HPDE6-E6E7 (cell line): Measurements from ENCODE around the gene RFC2.
"Not testable (repeated sequence)": the region's sequence is repeated elsewhere in the genome, so short reads cannot be mapped to it uniquely, and the experiment has no call there.

Experiments
- DNase-seq: peaks from one replicate; pipeline ENCODE4 v3.0.0; 2011; ENCODE audit warnings: missing footprints; ENCODE audit errors: extremely low spot score

Gene RFC2

DNA sequence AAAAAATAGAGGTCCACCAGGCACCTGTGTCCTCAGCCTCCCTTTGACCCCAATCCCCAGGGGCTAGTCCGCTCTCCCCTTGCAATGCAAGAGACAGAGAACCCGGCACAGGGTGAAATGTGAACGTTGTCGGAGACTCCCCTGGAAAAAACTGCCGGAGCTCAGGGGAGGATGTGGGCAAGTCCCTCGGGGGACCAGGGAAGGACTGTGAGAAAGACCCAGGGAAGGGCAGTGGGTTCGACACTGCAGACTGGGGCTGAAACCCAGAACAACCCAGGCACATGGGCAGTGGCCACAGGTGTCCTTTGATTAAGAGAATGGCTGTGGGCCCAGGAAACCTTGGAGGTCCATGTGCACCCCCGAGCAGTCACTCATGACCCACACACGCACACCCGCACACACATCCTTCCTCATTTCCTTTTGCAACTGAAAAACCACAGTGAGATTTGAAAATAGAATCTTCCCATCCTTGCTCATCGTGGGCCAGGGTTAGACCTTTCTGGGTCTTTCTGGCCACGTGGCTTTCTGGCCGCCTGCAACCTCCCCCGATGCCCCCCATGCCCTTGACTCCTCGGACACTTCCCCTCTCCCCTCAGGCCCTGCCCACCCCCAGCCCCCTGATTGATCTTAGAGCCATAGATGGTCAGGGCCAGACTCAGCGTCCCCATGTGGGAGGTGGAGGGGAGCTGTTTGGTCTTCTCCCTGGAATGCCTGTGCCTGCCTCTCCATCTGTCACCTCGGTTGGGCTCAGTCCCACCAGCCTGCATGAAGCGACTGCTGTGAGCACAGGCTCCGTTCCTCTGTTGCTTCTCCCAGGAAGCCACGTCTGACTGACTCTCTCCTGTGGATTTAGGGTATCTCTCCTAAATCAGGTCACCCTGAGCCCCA lies 36.5 kb downstream of the RFC2 start:
- DNase-seq, result no peak

DNA sequence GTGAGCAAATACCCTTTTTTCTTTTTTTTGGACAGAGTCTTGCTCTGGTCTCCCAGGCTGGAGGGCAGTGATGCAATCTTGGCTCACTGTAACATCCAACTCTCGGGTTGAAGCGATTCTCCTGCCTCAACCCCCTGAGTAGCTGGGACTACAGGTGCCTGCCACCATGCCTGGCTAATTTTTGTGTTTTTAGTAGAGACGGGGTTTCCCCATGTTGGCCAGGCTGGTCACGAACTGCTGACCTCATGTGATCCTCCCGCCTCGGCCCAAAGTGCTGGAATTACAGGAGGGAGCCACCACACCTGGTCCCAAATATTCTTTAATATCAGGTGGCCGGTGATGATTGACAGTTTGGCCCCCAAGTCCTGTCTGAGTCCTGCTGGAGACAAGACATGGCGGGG lies 37.8 kb downstream of the RFC2 start:
- DNase-seq, result no peak

DNA sequence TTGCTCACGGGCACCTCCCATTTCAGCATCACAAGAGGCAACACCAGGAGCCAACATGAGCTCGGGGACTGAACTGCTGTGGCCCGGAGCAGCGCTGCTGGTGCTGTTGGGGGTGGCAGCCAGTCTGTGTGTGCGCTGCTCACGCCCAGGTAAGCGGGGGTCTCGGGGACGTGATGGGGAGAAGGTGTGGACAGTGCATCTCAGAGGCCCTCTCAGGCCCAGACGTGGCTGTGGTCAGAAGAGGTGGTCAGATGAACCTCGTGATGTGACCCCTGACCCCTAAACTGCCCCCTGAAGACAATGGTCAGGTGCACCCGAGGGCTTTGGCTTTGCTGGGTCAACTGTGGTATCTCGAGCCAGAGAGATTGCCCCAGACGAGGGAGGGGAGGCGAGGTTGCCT lies 38.3 kb downstream of the RFC2 start:
- no peak for DNase-seq

DNA sequence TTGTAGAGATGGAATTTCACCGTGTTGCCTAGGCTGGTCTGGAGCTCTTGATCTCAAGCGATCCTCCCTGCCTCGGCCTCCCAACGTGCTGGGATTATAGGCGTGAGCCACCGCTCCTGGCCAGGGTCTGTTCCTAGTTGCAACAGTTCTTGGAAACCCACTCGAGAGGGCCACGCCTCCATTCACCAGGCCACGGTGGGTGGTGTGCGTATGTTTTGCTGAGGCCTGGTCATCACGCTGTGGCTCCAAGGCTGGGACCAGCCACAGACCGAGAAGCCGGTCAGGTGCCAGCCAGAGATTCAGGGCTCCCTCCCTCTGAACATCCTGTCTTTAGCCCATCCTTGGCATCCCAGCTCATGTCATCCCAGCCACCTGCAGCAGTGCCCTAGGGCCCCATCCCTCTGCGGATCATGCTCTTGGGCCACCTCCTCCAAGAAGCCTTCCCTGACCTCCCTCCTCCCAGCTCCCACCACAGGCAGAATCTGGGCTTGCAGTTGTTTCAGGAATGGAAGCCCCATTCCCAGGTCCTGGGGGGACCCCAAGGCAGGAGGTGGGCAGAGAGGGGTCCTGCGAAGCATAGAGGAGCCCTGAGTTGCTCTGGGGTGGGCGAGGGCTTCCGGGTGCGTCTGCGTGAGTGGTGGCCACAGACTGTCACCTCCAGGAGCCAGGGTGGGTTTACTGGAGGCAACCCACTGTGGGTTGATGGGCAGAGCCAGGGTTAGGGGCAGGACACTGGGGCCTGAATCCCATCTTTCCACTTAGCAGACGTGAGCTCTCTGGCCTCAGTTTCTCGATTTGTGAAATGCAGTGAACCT lies 39.2 kb downstream of the RFC2 start:
- no peak for DNase-seq

DNA sequence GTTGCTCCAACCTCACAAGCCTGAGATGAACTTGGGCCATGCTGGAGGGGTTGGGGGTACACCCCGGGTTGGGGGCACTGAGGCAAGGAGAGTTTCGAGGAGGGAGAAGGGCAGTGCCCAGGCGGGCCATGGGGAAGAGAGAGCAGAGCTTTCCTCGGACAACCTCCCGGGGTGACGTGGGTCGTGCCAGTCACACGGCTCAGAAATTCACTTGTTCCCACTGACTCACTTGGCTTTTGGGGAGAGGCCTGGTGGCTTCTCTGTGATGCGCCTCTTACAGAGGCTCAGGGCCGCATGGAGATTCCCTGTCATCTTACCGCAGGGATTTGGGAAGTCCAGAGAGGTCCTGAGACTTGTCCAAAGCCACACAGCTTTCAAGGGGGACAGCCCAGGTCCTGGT lies 41.5 kb downstream of the RFC2 start:
- no peak for DNase-seq

DNA sequence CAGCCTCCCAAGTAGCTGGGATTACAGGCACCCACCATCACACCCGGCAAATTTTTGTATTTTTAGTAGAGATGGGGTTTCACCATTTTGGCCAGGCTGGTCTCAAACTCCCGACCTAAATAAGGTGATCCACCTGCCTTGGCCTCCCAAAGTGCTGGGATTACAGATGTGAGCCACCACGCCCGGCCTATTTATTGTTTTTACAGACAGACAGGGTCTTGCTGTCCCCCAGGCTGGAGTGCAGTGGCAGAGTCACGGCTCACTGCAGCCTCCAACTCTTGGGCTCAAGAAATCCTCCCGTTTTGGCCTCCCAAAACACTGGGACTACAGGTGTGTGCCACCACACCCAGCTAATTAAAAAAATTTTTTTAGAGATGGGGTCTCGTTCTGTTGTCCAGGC lies 46.0 kb downstream of the RFC2 start:
- not testable (repeated sequence) for DNase-seq

DNA sequence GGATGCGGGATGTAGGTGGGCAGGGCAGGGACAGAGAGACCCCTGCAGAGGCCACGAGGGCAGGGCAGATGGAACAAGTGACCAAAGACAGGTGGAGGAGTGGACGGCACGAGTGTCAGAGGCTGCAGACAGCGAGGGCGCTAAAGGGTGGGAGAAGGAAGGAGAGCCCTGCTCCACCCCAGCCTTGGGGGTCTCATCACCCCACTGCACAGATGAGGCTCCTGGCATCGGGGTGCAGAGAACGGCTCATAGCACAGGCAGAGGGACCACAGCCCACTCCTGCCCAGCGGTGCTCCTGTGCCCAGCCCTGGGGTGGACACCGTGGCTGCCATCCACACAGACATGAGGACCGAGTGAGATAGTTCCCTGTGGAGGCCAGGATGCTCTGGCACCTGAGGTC lies 46.6 kb downstream of the RFC2 start:
- no peak for DNase-seq

DNA sequence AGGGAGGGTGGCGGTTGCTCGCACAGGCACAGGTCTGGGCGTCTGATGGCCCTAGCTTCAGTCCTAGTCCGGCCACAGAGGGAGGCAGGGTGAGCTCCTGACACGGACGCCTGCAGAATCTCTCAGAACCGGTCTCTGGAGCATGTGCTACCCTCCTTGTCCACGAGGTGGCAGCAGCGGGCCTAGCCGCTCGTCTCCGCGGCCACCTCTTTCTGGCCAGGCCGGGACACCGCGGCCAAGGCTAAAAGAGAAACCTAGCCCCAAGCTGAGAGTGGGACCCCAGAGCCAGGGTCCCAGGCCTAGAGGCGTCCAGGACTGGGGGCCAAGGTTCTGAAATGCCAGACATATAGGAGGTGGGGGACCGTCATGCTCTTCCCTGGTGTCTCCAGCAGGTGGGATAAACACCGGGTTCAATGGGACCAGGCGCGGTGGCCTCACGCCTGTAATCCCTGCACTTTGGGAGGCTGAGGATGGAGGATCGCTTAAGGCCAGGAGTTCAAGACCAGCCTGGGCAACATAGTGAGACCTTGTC lies 47.5 kb downstream of the RFC2 start:
- DNase-seq, result peak; percentile 47

DNA sequence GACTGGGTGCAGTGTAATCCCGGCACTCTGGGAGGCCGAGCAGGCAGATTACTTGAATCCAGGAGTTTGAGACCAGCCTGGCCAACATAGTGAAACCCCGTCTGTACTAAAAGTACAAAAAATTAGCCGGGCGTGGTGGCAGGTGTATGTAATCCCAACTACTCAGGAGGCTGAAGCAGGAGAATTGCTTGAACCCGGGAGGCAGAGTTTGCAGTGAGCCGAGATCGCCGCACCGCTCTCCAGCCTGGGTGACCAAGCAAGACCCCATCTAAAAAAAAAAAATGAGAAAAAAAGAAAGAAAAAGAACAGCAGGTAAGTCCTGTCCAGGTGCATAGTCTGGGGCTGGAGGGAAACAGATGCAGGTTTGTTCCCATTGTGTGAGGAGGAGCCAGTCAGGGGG lies 48.1 kb downstream of the RFC2 start:
- DNase-seq, result not testable (repeated sequence)

DNA sequence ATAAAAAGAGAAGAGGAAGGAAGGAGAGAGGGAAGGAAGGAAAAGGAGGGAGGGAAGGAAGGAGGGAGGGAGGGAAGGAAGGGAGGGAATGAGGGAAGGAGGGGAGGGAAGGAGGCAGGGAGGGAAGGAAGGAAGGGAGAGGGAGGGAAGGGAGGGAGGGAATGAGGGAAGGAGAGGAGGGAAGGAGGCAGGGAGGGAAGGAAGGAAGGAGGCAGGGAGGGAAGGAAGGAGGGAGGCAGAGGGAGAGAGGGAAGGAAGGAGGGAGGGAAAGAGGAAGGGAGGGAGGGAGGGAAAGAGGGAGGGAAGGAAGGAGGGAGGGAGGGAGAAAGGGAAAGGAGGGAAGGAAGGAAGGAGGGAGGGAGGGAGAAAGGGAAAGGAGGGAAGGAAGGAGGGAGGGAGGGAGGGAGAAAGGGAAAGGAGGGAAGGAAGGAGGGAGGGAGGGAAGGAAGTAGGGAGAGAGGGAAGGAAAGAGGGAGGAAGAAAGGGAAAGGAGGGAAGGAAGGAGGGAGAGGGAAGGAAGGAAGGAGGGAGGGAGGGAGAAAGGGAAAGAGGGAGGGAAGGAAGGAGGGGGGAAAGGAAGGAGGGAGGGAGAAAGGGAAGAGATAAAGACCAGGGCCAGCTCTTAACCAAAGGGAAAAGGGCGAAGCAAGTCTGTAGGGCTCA lies 50.1 kb downstream of the RFC2 start:
- no peak for DNase-seq

DNA sequence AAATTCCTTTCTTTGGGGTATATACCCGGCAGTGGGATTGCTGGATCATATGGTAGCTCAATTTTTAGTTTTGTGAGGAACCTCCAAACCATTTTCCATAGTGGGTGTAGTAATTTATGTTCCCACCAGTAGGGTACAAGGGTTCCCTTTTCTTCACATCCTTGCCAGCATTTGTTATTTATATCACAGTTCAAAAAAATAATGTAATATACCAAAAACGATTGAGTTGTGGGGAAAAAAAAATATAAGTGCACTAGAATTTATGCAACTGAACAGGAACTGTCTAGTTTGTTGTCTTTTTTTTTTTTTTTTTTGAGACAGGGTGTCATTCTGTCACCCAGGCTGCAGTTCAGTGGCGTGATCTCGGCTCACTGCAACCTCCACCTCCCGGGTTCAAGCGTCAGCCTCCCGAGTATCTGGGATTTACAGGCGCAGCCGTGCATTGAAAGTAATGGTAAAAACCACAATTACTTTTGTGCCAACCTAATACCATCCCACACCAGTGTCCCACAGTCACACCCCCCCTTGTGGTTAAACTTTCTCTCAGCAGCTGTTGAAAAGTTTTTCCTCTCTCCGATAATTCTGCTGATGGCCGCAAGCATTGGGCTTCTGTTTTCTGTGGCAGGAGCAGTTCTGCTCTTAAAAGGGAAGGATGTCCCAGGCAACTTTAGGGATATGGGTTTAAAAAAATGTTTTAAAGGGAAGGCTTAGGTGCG lies 51.2 kb downstream of the RFC2 start:
- DNase-seq, result peak; percentile 57

DNA sequence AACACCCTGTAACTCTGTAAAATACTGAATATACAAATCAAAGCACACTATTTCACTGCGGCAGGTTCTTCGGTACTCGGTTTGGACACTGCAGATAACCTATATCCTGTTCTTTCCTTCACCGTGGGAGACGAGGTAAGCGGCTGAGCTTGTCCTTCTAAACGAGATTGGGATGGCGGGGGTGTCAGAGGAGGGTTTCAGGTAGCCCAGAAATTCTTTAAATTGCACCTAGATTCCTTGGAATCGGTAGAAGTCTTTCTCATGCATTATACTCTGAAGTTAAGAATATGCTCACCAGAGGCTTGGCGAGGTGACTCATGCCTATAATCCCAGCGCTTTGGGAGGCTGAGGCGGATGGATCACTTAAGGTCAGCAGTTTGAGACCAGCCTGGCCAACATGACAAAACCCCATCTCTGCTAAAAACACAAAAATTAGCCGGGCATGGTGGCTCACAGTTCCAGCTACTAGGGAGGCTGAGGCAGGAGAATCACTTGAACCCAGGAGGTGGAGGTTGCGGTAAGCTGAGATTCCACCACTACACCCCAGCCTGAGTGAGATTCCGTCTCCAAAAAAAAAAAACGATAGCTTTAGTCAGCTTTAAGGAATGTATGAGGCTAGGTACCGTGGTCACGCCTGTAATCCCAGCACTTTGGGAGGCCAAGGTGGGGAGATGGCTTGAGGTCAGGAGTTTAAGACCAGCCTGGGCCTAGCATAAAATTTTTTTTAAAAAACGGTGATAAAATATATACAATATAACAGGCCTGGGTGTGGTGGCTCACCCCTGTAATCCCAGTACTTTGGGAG lies 54.4 kb downstream of the RFC2 start:
- DNase-seq, result no peak

DNA sequence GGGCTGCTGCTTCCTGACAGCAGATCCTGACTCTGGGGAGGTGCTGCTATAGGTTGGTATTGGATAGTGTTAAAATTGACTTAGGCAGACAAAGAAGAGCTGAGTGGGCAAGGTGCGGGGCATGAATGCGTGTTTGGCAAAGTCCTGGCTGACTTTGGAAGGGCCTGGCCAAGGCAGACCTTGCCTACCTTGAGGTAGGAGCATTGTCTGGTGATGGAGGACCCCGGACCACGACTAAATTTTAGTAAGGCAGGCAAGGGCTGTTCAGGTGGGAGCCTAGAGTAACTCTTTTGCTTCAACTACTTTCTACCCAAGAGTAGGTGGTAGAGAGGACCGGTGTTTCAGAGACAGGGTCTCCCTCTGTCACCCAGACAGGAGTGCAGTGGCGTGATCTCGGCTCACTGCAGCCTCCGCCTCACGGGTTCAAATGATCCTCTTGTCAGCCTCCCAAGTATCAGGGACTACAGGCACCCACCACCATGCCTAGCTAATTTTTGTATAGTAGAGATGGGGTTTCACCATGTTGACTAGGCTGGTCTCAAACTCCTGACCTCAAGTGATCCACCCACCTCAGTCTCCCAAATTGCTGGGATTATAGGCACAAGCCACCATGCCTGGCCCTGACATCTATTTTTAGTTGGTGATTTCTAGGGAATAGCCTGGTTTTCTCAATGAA lies 56.6 kb downstream of the RFC2 start:
- no peak for DNase-seq

DNA sequence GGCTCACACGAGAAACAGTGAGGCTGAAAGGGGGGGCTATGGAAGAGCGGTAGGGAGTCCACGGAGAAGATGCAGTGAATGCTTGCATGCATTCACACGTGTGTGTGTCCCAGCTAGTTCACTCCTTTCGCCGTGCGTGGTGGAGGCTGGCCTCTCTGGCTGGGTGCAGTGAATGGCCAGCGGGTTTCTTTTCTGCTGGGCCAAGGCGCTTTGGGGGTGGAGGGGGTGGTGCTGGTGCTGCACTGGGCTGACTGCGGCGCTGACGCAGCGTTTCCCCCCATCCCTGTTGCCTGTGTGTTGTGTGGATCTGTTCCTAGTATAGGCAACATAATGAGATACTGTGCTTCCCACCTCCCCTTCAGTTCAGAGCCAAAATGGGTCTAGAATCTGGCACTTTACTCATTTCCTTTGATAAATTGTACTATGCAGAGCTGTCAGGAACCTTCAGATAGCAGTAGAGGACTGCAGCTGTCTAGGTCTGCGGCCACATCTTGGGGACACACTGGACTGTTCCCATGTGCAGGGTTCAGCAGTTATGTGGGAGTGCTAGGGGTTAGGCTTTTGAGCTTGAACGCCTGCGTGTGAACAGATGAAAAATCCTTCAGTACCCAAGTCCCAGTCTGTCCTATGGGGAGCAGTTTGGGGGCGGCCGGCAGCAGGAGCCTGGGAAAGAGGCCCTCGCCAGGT lies 58.1 kb downstream of the RFC2 start:
- not testable (repeated sequence) for DNase-seq

DNA sequence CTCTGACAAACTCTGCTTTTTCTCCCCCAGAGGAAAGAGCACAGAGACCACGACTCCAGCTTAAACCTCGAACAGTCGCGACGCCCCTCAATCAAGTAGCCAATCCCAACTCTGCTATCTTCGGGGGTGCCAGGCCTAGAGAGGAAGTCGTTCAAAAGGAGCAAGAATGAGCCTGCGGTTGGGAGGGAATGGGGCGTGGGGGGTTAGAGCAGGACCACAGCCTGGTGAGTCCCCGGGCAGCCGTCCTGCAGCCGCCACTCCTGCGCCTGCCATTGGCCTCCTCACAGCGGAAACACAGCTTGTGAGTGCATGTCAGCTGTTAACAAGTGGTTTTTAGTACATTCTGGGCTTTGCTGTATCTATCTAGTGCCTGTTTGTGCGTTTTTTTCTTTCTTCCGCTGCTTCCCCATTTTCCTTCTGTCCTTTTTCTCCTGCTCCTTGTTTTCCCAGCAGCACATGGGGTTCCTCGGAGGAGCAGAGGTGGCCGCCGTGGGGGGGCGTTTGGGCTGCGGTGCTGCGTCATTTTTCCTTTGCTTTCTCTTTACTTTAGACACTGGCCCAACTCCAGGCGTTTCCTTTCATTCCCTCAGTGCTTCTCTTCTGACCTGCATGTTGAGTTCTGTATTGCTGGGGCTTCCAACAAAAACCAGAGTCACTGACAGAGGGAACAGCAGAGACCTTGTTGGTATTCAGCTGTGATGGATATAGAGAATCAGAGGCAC lies 58.9 kb downstream of the RFC2 start:
- DNase-seq, result not testable (repeated sequence)

DNA sequence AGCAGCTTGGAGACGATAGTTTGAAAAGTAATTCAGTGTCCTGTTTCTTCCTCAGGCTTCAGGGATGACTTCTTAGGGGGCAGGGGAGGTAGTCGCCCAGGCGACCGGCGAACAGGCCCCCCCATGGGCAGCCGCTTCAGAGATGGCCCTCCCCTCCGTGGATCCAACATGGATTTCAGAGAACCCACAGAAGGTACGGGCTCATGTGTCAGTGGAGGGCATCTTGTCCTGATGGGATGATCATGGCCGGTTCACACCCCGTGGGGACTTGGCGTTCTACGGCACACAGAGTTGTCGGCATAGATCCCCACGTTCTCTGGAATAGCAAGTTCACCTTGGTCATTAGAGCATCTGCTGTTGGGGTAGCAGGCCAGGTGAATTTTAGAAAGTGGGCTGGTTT lies 59.5 kb downstream of the RFC2 start:
- no peak for DNase-seq

DNA sequence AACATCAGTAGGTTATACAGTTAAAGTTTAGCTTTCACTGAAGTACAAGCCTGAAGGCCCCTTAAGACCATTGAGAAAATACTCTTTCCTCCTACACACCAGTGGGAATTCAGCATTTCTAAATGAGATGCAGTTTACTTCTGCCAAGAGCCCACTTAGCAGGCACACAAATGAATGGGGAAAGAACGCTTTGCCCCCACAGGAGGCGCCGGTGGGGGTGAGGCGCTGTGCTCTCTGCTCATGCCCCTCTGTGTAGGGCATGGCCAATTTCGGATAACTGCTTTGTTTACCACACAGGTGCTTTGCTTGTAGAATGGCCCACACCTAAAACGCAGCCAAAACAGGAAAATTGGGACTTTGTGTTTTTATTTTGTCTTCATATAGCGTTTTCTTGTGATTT lies 60.3 kb downstream of the RFC2 start:
- no peak for DNase-seq

DNA sequence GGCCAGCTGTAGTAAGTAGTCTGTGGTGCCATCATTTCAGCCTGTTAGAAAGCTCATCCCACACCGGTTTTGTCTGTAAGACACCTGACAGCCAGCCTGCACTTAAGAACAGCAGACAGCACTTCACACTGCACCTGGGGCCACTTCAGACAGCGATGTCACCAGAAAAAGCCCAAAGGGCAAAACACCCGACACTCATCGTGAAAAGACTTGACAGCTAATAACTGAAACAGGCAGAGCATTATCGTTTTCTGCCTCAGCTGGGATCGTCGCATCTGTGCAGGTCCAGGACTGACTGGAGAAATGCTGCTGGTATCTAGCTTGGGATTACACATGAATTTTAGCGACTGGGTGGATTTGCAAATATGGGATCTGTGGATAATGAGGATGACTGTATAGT lies 61.1 kb downstream of the RFC2 start:
- DNase-seq, result no peak

DNA sequence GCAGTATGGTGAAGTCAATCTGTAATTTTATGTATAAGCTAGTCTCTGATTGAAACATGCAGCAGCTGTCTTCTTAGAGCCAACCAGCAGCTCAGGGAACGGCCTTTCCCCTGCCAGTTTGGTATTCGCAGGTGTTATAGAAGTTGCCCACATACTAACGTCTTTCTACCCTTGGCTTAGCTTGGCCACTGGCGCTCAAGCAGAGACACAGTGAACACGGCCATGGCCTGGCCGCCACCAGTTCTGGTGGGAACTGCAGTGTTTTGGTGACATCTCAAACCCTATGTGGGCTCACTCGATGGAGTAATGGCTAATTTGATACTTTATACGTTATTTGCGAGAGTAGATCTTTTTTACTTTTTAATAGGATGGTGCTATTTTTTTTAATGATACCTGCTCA lies 63.0 kb downstream of the RFC2 start:
- no peak for DNase-seq
